BJ (cell line): ENCODE data around the gene C19orf53. TPM values are rescaled to one million over a fixed set of nuclear protein-coding genes. Genes with fewer than 3 reads are reported as not detected.
A peak's percentile ranks its signal among the peaks of the same experiment; 100 is the strongest.

Experiments
- CTCF ChIA-PET: fragments of 350-600 bp; formaldehyde crosslinking; extraction: SDS; loops from one replicate; lab custom pipeline; 2021; ENCODE audit warnings: antibody characterized with exemption, inconsistent platforms; lab: Yijun Ruan, JAX
- POLR2A ChIA-PET: fragments of 300-600 bp; sonication (Branson Sonifier 250); formaldehyde crosslinking; extraction: SDS; loops from one replicate; lab custom pipeline; 2021; ENCODE audit warnings: antibody characterized with exemption; lab: Charles Lee
- DNase-seq: peaks from one replicate; pipeline ENCODE4 v3.0.0-alpha.2; 2011; ENCODE audit warnings: low read depth
- H3K27me3 ChIP-seq: 2 replicates; pipeline ENCODE4 v1.6.0; 2011; ENCODE audit warnings: low read length; ENCODE audit not compliant: control insufficient read depth, insufficient read depth
- H3K36me3 ChIP-seq: 2 replicates; pipeline ENCODE4 v1.5.1; 2011; ENCODE audit warnings: low read length; ENCODE audit not compliant: control insufficient read depth, insufficient read depth
- H3K4me3 ChIP-seq: 2 replicates; pipeline ENCODE4 v1.5.1; 2011; ENCODE audit warnings: low read depth, mild to moderate bottlenecking, control low read depth, low read length
- CTCF ChIP-seq: IDR thresholded peaks from 2 replicates; pipeline ENCODE4 v1.5.1; 2011; ENCODE audit warnings: low read depth, mild to moderate bottlenecking, control low read depth, inconsistent platforms, low read length, moderate library complexity; ENCODE audit not compliant: insufficient read depth
- polyA minus RNA-seq: library from RNA; depleted of rRNA, polyadenylated mRNA; stranded (reverse); fragments of >200 nt; gene quantifications from 2 replicates; pipeline ENCODE4 v1.2.3, GENCODE V29; 2011; rRNA and poly(A)+ RNA removed
- polyA plus RNA-seq: library from polyadenylated mRNA; depleted of rRNA; stranded (reverse); fragments of >200 nt; gene quantifications from 2 replicates; pipeline ENCODE4 v1.2.3, GENCODE V29; 2011; rRNA removed

The C19orf53 gene
- polyA plus RNA-seq (220 and 276 TPM in 2 replicates), polyA minus RNA-seq (85.7 and 188 TPM in 2 replicates)

DNA sequence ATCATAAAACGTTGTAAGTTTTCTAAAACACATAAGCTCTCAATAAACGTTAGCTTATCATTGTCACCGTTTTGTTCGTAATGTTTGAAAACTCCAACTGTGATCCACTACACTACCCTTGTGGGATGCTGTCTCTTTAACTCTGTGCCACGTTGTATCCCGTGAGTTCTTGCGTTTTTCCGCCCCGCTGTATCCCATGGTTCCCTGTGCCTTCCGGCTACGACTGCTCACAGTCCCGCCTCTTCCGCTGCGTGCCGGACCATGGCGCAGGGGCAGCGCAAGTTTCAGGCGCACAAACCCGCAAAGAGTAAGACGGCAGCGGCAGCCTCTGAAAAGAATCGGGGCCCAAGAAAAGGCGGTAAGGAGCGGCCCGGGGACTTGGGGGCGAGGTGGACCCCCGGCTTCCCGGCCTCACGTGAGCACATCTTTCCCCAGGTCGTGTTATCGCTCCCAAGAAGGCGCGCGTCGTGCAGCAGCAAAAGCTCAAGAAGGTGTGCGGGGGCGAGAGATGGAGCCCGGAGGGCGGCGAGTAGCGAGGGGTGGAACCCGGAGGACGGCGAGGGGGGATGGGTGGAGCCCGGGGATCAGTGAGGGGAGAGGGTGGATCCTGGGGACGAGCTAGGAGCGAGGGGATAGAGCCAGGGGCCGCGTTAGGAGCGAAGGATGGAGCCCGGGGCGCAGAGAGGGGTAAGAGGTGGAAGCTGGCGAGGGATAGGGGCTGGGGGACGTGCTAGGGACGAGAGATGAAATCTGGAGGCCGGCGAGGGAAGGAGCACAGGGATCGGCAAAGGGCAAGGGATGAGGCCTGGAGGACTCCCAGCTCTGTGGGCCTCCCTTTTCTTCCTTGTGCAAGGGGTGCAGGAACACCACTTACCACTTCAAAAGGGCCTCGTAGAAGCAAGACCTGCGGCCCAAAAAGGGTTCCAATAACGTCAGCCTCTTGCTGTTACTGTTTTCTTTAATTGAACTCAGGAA is at the start of gene C19orf53:
Gene C19orf53, plus strand, starts transcription at position 240 of the 975 bp plus-strand sequence. Its CDS starts 22 bp downstream, at position 262.
- CTCF ChIA-PET: interaction anchor here (0.7 to 1.9 kb wide), 7 partner anchors 10 to 297 kb away, joined by 3 to 6 read pairs (median 3); partner anchors contain the start of genes MISP3 and MRI1
- no peaks in the 10 kb centered on the region for H3K27me3 ChIP-seq
- POLR2A ChIA-PET: interaction anchor here (0.6 to 1.4 kb wide), 2 partner anchors 9 to 13 kb away, joined by 3 read pairs; no protein-coding TSS in a partner anchor

DNA sequence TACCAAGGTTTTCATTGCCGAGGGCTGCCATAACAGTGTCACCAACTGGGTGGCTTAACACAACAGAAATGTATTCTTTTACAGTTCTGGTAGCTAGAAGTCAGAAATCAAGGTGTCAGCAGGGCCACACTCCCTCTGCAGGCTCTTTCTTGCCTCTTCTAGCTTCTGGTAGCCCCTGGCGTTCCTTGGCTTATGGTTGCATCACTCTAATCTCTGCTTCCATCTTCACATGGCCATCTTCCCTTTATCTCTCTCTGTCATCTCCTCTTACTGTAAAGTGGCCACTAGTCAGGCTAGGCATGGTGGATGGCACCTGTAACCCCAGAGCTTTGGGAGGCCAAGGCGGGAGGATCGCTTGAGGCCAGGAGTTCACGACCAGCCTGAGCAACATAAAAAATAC is 47.9 kb upstream of the C19orf53 start:
- CTCF ChIA-PET: interaction anchor here (2.3 kb wide), 1 partner anchor 137 kb away, joined by 6 read pairs; no protein-coding TSS in a partner anchor
- POLR2A ChIA-PET: no interaction called here
- Histone ChIP-seq H3K27me3 (no peaks in the 10 kb centered on the region), H3K4me3 (no peak overlapping the region), H3K36me3 (no peaks in the 10 kb centered on the region)
- DNase-seq: no peak
- TF ChIP-seq CTCF: no peak

More for the DNA sequence above, at the start of gene C19orf53:
- DNase-seq: peak; percentile 73
- H3K36me3 ChIP-seq: peaks cover 24% of the 10 kb centered on the region
- H3K4me3 ChIP-seq: peak within 1 kb of the TSS; percentile 94
- TF ChIP-seq CTCF: no peak

GRCh38 chr19:13727798-13728197 is 46.5 kb upstream of the C19orf53 start:
- ChIA-PET POLR2A (interaction anchor here (0.6 kb wide), 1 partner anchor 384 kb away, joined by 6 read pairs; no protein-coding TSS in a partner anchor), CTCF (no interaction called here)
- Histone ChIP-seq H3K4me3 (no peak overlapping the region), H3K36me3 (no peaks in the 10 kb centered on the region), H3K27me3 (no peaks in the 10 kb centered on the region)
- DNase-seq: peak; percentile 51
- no peak for TF ChIP-seq CTCF

DNA sequence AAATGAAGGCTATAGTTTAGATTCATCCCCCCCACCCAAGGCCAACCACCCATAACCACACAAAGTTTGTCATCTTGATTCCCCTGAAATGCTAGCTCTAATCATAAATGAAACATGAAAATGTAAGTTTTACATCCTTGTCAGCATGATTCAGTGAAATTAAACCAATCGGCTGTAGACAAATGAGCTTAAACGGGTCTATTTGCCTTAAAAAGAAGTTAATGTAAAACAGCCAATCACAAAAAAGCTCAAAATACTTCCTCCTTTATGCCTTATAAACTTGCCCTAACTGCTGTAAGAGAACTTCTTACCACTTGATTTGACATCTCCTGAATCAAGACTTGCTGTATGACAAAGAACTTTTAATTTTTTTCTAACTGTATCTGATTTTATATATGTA is 44.4 kb upstream of the C19orf53 start:
- TF ChIP-seq CTCF: no peak
- no peaks in the 10 kb centered on the region for H3K36me3 ChIP-seq
- CTCF ChIA-PET: interaction anchor here (0.9 to 2.0 kb wide), 4 partner anchors 9 to 452 kb away, joined by 3 to 8 read pairs (median 4); no protein-coding TSS in a partner anchor
- no peak overlapping the region for H3K4me3 ChIP-seq
- H3K27me3 ChIP-seq: no peaks in the 10 kb centered on the region
- POLR2A ChIA-PET: interaction anchor here (0.7 kb wide), 1 partner anchor 675 kb away, joined by 4 read pairs; no protein-coding TSS in a partner anchor
- DNase-seq: no peak
